ENCODE results near the gene LCLAT1. TPM values are rescaled to one million over a fixed set of nuclear protein-coding genes. Genes with fewer than 3 reads are reported as not detected.

The LCLAT1 gene
- total RNA-seq, 2 experiments from 2014 or later: 8.3 to 10.2 TPM

DNA sequence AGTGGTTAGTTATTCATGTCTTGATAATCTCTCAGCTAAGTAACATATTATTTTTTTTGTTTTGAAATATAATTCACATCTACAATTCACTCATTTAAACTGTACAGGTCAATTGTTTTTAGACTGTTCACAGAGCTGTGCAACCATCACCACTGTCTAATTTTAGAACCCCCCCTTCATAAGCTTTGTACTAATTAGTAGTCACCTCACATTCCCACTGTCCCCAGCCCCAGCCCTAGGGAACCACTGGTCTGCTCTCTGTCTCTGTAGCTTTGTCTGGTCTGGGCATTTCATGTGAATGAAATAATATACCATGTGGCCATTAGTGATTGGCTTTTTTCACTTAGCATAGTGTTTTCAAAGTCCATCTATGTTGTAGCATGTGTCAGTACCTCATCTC, 55.3 kb downstream of the LCLAT1 start:
- POLR2A ChIA-PET: no interaction called here
- H3K27ac Mint-ChIP-seq: peak overlapping the region; percentile 86
- TF ChIP-seq, protein P1, sequence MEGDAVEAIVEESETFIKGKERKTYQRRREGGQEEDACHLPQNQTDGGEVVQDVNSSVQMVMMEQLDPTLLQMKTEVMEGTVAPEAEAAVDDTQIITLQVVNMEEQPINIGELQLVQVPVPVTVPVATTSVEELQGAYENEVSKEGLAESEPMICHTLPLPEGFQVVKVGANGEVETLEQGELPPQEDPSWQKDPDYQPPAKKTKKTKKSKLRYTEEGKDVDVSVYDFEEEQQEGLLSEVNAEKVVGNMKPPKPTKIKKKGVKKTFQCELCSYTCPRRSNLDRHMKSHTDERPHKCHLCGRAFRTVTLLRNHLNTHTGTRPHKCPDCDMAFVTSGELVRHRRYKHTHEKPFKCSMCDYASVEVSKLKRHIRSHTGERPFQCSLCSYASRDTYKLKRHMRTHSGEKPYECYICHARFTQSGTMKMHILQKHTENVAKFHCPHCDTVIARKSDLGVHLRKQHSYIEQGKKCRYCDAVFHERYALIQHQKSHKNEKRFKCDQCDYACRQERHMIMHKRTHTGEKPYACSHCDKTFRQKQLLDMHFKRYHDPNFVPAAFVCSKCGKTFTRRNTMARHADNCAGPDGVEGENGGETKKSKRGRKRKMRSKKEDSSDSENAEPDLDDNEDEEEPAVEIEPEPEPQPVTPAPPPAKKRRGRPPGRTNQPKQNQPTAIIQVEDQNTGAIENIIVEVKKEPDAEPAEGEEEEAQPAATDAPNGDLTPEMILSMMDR (IDR thresholded peaks at IDR 0.05): no peak

DNA sequence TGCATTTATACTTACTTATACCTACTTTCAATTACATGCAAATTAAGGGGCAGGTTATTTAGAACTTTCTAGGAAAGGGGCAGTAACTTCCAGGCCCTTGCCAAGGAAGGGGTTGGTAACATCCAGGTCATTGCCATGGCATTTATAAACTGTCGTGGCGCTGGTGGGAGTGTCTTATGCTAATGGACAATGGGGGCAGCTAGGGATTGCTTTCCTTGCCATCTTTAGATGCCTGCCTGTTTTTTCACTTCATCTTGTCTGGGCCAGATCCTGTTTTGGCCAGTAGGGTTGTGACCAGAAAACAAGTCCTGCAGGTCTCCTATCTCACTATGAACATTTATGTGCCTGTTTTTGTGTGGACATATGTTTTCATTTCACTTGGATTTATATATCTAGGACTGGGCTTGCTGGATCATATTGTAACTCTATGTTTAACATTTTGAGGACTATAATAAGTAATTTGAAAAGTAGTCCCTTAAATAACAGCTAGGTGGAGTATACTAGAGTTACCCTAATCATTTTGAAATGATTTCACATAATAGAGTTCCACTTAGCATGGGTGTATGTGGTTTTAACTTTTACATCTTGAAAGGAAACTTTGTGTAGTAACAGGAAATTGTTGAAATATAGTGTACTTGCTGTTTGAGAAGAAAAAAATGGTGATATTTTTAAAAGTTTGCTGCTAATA, 56.1 kb downstream of the LCLAT1 start:
- TF ChIP-seq, protein P1 (IDR thresholded peaks at IDR 0.05): peak; percentile 34
- intact Hi-C loops (cut with DNase I, micrococcal nuclease): no loop called here
- Histone ChIP-seq H3K9me3 (ENCODE audit: control insufficient read depth in 1 of 2, insufficient read depth in 1 of 2, low read length in 2 of 2) (peaks cover 16 to 19% of the 10 kb centered on the region in 2 experiments), H3K36me3 (ENCODE audit: insufficient read depth, low read length) (peaks cover 4% of the 10 kb centered on the region), H3K27ac (ENCODE audit: low read depth in 1 of 2, low read length in 2 of 2) (peak overlapping the region; percentile 9 to 64), H3K4me1 (ENCODE audit: insufficient read depth, low read length) (peaks cover 15% of the 10 kb centered on the region), H3K4me3 (ENCODE audit: low read length) (no peak overlapping the region), H3K27me3 (ENCODE audit: control insufficient read depth in 1 of 2, insufficient read depth in 2 of 2, low read length in 2 of 2) (no peaks in the 10 kb centered on the region)
- CTCF ChIA-PET: interaction anchor here (3.0 kb wide), 1 partner anchor 208 kb away, joined by 6 read pairs; no protein-coding TSS in a partner anchor
- Mint-ChIP-seq H3K27ac (peak overlapping the region; percentile 86), H3K27me3 (no peaks in the 10 kb centered on the region), H3K9me3 (peaks cover 20% of the 10 kb centered on the region), H3K4me3 (peak overlapping the region; percentile 38), H3K36me3 (ENCODE audit: low read depth) (peaks cover 51% of the 10 kb centered on the region), H3K4me1 (ENCODE audit: low read depth) (peaks cover 50% of the 10 kb centered on the region)
- ATAC-seq (ENCODE audit: poor library complexity): peak; percentile 83
- DNase-seq: peak in 3 of 14 experiments; percentile 23 to 68 (median 26)
- POLR2A ChIA-PET: interaction anchor here (1.2 to 1.4 kb wide), 2 partner anchors 271 to 357 kb away, joined by 3 read pairs; partner anchors contain the start of gene YPEL5

More for the DNA sequence above, 55.3 kb downstream of the LCLAT1 start:
- Mint-ChIP-seq H3K27me3 (no peaks in the 10 kb centered on the region), H3K4me1 (ENCODE audit: low read depth) (peaks cover 44% of the 10 kb centered on the region), H3K4me3 (no peak overlapping the region), H3K36me3 (ENCODE audit: low read depth) (peaks cover 52% of the 10 kb centered on the region), H3K9me3 (peaks cover 19% of the 10 kb centered on the region)
- H3K4me1 ChIP-seq (ENCODE audit: insufficient read depth, low read length): peaks cover 15% of the 10 kb centered on the region
- H3K9me3 ChIP-seq (ENCODE audit: control insufficient read depth in 1 of 2, insufficient read depth in 1 of 2, low read length in 2 of 2): peaks cover 19 to 26% of the 10 kb centered on the region in 2 experiments
- H3K36me3 ChIP-seq (ENCODE audit: insufficient read depth, low read length): peaks cover 4% of the 10 kb centered on the region
- intact Hi-C loops (cut with DNase I, micrococcal nuclease): no loop called here
- H3K27ac ChIP-seq (ENCODE audit: low read depth in 1 of 2, low read length in 2 of 2): peak overlapping the region in 1 of 2 donors; percentile 9
- no peak overlapping the region for H3K4me3 ChIP-seq (ENCODE audit: low read length)
- DNase-seq (no peak), ATAC-seq (ENCODE audit: poor library complexity) (no peak)
- H3K27me3 ChIP-seq (ENCODE audit: control insufficient read depth in 1 of 2, insufficient read depth in 2 of 2, low read length in 2 of 2): no peaks in the 10 kb centered on the region
- CTCF ChIA-PET: no interaction called here

DNA sequence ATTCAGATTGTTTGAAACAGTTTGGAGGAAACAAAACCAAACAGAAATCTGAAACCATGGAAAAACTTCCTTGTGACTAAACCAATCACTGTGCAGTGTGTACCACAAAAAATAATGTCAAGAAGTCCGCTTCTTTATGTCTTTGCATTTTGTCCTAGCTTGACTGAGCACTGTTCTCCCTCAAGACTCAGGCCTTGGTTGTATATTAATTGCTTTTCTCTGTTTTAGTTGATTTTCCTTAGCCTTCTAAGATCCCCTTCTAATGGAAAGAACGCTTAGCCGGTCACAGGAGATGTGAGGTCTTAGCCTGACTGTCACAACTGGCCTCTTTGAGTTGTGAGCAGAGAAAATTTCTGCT, 56.6 kb downstream of the LCLAT1 start:
- H3K4me1 Mint-ChIP-seq (ENCODE audit: low read depth): peaks cover 55% of the 10 kb centered on the region
- ChIA-PET CTCF (interaction anchor here (0.8 to 3.0 kb wide), 2 partner anchors 9 to 208 kb away, joined by 3 to 6 read pairs; no protein-coding TSS in a partner anchor), POLR2A (interaction anchor here (1.0 to 1.4 kb wide), 3 partner anchors 42 to 357 kb away, joined by 3 read pairs; partner anchors contain the start of gene YPEL5)
- Histone ChIP-seq H3K27ac (ENCODE audit: low read depth in 1 of 2, low read length in 2 of 2) (peak overlapping the region in 1 of 2 donors; percentile 64), H3K9me3 (ENCODE audit: control insufficient read depth in 1 of 2, insufficient read depth in 1 of 2, low read length in 2 of 2) (peaks cover 15 to 17% of the 10 kb centered on the region in 2 experiments), H3K4me1 (ENCODE audit: insufficient read depth, low read length) (peaks cover 15% of the 10 kb centered on the region), H3K4me3 (ENCODE audit: low read length) (no peak overlapping the region), H3K27me3 (ENCODE audit: control insufficient read depth in 1 of 2, insufficient read depth in 2 of 2, low read length in 2 of 2) (no peaks in the 10 kb centered on the region), H3K36me3 (ENCODE audit: insufficient read depth, low read length) (peaks cover 4% of the 10 kb centered on the region)
- intact Hi-C loops (cut with DNase I, micrococcal nuclease): no loop called here
- H3K36me3 Mint-ChIP-seq (ENCODE audit: low read depth): peaks cover 50% of the 10 kb centered on the region
- ATAC-seq (ENCODE audit: poor library complexity) (peak; percentile 32), DNase-seq (no peak)
- H3K9me3 Mint-ChIP-seq: peaks cover 21% of the 10 kb centered on the region
- H3K27ac Mint-ChIP-seq: peak overlapping the region; percentile 86
- peak overlapping the region; percentile 38 for H3K4me3 Mint-ChIP-seq
- TF ChIP-seq, protein P1 (IDR thresholded peaks at IDR 0.05): no peak
- no peaks in the 10 kb centered on the region for H3K27me3 Mint-ChIP-seq

Data from CD4-positive, alpha-beta T cell (primary cell).